ENCODE data around the gene GPR87.
A peak's percentile ranks its signal among the peaks of the same experiment; 100 is the strongest.

The GPR87 gene, protein sequence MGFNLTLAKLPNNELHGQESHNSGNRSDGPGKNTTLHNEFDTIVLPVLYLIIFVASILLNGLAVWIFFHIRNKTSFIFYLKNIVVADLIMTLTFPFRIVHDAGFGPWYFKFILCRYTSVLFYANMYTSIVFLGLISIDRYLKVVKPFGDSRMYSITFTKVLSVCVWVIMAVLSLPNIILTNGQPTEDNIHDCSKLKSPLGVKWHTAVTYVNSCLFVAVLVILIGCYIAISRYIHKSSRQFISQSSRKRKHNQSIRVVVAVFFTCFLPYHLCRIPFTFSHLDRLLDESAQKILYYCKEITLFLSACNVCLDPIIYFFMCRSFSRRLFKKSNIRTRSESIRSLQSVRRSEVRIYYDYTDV

DNA sequence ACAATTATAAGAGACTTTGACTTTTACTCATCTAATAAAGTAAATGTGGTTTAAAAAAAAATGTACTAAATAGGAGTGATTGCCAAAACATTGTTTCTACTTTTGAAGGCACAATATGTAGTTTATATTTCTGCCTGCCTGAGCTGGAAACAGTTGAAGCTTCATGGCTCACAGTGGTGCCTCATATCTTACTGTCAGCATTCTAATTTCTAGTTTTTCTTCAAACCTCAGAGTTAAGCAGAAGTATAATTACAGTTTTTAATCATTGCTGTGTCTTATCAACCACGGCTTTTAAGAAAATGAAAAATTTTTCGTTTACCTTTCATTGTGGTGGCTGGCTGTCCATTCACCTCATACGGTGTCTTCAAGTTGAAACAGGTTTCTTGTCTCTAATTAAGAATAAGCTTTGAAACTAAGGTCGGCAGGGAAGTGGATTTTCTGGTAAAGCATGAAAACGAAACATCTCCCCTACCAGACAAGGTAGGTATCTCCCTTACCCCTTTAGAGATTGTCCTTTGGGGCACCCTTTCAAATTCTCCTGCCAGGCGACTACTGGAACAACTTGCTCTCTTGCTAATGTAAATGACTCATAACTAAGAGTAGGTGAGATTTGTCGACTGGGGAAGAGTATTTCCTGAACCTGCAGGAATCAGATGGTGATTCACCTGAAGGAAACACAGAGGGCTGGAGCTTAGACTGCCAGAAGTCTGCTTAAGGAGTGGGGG, at the start of gene GPR87:
TSS of gene GPR87 (minus strand) at position 554 of the 725 bp plus-strand sequence. CDS start 16,720 bp downstream, outside the sequence.
- no peak for DNase-seq (ENCODE audit: low spot score)

DNA sequence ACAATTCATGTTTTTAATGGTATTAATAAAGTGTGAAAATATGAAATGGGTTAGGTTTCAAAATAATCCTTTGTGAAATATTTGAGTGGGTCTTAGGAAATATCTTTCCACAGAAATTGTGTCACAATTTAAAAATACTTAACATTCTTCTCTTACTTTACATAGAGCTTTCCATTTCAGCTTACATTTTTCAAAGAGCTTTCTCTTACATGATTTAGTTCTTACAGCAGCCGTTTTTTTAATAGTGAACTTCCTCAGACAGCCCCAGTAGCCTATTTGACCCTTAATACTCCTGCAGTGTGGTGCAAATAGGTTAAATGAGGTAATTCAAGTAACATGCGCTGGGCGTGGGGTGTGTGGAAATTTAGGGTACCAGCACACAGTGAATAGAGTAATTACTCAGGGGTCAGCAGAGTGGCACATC, 46.1 kb upstream of the GPR87 start:
- no peak for DNase-seq (ENCODE audit: low spot score)

DNA sequence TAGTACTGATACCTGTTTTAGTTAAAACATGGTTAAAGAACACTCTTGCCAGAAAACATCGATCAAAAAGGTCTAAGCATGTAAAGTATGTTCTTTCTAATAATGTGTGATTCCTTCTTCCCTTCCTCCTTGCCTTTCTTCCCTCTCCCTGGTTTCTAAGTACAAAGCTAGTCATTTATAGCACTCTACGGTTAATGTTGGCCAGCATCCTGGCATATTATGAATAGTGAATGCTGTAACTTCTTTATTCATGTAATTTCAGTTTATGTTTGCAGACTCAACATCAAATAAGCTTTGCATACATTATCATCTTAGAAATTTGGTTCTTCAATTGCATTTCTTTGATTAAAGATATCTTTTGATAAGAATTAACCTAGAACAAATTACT, 40.8 kb upstream of the GPR87 start:
- DNase-seq (ENCODE audit: low spot score), result no peak

DNA sequence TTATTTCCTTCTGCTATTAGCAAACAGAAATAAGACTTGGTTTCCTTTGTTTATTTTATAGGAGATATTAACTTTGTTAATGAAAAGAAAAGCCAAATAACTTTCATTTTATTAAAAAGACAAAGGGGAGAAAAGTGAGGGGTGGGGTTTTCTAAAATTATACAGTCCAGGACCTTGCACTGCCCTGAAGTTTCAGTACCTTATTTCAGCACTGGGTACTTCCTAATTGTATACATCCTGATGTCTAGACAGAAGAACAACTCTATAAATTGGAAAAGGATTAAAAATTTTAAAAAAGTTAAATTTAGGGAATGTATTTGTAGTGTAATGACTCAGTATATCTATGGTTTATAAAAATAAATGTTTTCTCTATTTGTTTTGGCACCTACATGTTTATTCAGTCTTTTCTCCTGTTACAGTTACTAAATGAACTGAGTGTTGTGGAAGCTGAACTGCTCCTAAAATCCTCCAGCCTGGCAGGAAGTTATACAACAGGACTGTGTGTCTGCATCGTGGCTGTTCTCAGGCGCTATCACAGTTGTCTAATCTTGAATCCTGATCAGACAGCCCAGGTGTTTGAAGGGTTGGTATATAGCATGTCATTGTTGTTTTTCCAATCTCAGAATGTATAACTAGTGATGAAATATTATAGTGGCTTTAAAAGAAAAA, 40.3 kb upstream of the GPR87 start:
- no peak for DNase-seq (ENCODE audit: low spot score)

DNA sequence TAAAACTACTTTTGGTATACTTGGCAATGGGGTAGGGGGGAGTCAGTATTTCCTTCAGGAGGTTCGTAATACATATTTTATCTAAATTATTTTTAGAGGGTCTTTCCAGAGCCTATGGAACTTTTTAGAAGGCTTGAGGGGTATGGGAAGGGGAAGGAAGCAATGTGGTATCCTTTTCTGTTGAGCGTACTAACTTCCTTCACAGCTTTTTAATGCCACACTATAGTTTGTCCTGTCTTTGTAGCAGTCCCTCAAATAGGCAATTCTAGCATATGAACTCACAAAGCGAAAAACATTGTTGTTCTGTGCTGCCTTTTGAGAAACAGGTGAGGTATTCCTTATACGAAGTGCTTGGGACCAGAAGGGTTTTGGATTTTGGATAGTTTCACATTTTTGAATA, 35.0 kb upstream of the GPR87 start:
- DNase-seq (ENCODE audit: low spot score), result no peak

DNA sequence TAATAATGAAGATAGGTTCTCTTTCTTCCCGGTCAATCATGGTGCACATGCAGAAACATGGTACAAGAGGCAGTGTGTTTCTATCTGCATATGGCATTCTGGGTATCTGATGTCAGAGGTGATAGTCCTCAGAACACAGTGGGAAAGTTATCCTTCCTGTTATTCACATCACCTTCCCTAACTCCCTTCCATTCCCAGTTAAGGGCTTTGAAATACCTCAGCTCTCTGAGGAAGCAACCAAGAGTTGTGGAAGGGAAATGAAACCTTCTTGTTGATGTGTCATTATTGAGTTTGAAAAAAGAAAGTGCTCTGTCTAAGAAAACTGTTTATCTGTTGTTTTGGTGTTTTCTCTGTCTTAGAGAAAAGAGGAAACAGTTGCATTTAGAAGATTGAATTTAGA, 34.6 kb upstream of the GPR87 start:
- no peak for DNase-seq (ENCODE audit: low spot score)

DNA sequence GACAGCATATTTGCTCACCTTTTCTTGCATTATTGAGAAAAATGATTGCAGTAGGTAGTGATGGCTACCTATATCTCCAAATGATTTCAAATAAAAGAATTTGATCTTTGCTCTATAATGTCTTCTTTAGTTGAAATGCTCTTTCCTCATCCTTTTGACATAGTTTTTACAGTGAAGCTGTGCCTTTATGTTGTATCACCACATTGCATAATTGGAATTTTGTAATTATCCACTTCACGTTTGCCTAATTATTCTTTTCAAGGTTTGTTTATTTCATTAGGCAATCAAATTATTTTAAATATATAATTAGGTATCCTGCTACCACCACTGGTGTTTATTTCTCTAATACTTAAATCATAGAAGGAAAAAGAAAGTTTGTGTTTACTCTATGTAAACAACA, 34.0 kb upstream of the GPR87 start:
- no peak for DNase-seq (ENCODE audit: low spot score)

DNA sequence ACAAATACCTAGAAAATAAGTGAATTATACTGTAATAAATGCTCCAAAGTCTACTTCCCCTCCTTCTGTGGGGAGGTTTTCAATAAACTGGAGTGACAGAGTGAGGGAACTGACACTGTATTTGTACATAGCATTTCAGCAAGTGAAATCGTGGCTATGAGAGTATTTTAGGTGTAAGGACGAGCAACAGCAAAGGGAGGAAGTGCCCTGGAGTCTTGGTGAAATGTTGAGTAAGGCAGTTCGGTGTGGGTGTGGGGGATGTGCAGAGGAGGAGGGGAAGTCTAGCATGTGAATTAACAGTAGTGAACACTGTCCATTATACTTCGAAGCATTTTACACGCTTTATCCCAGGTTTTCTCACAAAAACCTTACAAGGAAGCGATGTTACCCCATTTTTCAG, 30.8 kb upstream of the GPR87 start:
- no peak for DNase-seq (ENCODE audit: low spot score)

DNA sequence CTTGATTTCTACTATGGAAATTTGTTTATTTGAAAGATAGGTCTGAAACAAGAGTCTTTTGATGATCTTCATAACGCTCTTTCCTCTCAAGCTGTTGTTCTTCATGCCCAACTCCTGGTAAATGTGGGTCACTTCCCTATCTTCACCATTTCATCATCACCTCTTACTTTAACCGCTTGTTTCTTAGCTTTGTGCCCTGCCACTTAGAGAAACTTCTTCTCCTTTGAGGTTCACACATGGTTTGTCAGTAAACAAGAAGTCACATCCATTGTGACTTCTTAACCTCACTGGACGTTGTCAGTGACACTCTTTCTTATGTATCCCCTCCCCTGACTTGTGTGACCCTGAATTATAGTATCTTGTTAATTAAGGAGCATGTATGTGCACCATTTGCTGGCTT, 29.7 kb upstream of the GPR87 start:
- no peak for DNase-seq (ENCODE audit: low spot score)

DNA sequence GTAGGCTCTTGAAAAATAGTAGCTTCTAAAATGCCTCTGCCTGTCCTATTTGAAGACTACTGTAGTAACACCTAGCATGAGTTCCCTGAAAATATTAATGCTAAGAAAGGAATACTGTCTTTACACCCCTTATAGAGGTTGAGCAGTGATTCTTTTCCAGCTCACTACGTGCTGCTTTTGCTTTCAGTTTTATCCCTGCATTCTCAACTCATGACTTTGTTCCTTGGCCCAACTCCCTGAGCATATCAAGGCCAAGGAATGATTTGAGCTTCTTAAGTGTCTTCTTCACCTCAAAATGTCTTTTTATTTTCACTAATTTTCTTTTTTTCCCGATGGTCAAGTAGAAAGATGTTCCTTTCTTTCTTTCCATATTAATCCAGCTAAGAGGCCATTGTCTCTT, 29.2 kb upstream of the GPR87 start:
- no peak for DNase-seq (ENCODE audit: low spot score)

DNA sequence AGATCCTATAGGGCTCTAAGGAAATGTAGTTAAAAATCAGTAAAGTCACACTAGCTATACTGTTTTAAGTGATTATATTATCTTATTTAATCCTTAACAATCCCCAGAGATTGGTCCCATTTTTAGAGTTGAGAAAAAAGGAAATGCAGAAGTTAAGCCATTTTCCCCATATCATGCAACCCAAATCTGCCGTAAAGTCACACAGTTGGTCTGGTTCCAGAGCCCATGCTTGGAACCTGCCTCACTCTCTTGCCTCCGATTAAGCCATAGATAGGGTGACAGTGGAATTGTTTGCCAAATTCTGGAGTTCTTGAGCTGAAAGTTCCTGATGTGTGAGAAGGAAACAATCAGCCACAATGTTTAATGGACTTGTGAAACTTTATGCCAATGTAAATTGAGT, 15.1 kb upstream of the GPR87 start:
- DNase-seq (ENCODE audit: low spot score), result no peak

DNA sequence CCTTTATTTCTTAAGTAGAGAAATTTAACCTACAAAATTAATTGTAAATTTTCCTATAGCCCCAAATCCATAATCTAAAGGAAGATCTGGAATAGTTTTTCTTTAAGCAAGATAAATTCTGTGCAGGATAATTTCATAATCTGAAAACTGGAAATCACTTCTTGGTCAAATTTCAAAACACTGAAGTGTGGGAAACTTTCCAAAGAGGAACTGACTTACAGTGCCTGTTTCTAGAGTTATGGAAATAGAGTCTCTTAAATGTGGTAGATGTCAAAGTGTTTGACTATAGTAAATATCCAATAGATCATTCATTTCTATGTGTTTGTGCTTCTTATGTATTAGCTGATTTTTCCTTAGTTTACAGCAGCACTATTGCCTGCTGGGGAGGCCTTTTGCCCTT, 14.3 kb upstream of the GPR87 start:
- no peak for DNase-seq (ENCODE audit: low spot score)

DNA sequence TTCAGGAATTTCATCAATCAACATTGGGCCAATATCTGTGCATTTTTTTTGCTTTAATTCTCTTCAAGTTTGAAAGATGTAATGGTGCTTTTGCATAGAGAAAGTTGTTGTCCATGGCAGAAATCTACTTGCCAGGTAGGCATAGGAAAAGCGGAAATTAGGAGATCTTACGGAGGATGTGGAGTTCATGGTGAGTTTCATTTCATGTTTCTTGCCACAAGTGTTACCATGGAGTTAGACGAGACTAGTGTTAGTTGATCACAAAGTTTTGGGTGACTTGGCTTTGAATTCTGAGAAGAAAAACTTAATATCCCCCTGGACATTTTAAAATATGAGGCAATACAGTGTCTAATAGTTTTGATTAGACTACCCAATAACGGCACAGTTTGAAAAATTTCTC, 13.8 kb upstream of the GPR87 start:
- no peak for DNase-seq (ENCODE audit: low spot score)

DNA sequence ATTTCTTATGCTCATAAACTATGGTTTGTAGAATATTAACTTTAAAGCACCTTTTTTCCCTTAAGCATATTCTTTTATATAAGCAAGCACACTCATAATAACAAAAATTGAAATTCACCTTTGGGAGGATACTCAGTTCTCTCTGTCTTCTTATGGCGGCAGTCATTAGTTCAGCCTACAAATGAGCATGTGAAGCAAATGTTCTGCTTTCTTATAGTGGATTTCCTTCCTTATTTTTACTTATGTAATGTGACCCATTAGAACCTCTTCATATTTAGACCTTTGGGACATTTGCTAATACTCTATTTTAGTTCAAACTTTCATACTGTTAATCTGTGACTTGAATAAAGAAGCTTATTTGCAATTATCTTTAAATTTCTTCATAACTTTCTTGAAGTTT, 12.7 kb upstream of the GPR87 start, which contains the start of gene P2RY13:
TSS of gene P2RY13 (minus strand) at position 187 of the 400 bp plus-strand sequence. CDS start at position 166, 21 bp downstream.
- DNase-seq (ENCODE audit: low spot score), result no peak

DNA sequence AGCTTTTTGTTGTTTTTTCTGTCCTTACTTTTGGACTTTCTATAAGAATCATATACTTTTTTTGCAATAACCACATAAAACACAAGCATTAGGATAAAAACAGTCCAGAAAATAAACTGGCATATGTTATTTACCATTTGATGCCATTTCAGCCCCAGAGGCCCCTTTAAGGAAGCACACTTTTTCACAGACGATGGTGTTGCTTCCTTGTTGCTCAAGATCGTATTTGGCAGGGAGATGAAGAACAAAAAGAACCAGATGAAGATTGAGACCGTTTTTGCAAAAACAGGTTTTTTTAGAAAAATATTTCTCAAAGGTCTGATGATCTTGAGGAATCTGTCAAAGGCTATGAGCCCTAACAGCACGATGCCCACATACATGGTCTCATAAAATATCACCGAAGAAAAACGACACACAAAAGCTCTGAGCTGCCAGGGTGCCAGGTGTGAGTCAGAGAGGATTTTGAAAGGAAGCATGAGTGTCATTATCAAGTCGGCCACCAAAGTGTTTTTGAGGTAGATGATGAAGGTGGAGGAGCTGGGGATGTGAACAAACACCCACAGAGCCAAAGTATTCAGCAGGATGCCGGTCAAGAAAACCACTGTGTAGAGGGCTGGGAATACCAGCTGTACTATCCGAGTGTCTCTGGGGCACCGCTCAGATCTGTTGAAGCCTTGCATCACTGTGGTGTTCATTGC, 11.8 kb upstream of the GPR87 start:
- DNase-seq (ENCODE audit: low spot score), result peak; percentile 8

DNA sequence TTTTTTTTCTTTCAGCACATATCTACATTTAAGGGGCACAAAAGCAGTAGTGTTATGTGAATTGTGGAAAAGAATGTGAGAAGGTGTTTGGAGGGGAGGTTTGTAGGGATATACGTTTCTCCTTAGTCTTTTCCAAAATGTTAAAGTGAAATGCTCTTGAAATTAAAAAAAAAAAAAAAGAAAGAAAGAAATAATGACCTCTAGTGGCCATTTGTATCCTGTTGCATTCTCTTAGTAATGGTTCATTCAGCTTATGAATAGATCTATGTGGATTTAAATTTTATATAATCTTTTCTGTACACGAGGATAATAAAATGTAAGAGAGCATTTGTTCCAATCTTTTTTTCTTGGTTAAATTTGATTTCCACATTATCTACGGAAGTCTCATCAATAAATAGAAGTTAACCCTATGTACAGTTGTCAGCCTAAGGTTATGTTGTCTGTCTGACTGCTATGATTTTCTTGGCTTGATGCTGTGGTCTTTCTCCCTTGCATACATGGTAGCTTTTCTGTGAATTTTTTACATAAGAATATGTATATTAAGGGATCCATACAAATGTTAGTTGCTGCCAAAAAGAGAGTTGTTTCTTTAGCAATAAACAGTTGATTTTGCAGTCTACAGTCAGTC, 11.1 kb upstream of the GPR87 start:
- peak; percentile 43 for DNase-seq (ENCODE audit: low spot score)

DNA sequence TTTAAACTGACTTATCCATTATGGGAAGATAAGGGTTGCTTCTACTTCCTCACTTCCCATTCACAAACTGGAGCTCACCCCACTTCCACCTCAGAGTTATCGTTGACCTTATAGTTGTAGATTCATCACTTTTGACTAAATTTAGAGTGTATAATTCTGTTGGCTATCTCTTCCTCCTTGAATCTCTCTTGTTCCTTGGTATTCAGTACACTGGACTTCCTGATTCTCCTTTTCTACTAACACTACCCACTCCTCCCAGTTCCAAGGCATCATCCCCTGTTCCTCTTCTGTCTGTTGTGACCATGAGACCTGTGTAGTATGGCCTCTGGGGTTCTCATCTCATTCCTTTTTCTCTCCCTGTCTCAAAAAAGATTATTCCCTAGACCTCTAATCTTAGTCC, 5.9 kb upstream of the GPR87 start:
- no peak for DNase-seq (ENCODE audit: low spot score)

DNA sequence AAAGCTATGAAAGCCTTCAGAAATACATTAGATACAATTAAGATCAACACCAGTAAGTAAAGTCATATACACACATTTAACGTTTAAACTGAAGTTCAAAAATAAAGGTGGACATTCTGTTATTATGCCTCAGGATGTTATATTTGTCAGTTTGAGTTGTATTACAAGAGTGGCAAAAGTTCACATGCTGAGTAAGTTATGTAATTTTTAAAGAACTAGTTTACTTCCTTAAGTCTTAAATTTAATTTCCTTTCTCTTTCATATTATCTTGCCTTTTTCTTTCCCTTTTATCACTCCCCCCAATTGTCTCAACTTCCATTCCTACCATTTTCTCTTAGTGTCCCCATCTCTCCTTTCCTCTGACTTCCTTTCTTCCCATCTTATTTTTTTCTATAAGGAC, 4.9 kb upstream of the GPR87 start:
- no peak for DNase-seq (ENCODE audit: low spot score)

DNA sequence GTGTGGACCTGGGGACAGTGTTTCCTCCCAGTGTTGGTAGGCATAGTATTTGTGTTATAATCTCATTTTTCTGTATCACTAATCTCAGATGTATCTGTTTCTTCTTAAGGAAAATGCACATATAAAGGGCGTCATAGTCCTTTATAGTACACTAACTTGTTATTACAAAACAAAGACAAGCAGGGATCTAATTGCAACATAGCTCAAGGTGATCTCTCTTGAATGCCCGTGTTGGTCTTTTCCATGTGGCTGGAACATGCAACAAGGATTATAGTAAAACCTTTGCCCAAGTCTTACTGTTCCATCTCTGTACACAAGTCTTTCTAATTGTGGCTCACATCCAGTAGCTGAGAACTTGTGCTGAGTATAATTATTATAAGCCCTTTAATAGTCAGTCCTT, 3.5 kb upstream of the GPR87 start:
- DNase-seq (ENCODE audit: low spot score), result no peak

DNA sequence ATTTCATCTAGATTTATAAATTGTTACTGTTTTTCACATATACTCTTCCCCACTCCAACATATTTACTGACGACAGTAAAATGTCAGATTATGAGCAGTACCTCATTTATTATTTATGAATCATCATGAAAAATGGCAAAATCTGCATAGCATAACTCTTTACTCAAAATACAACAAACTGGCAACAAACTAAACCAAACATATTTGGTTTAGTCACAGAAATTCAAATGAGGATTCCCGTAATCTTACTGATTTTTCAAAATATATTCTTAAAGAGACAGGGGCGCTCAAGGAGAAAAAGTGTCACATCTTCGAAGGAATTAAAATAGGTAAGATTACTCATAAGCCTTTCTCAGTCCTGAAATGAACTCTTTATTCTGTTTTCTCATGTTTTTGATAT, 3.0 kb upstream of the GPR87 start:
- DNase-seq (ENCODE audit: low spot score), result no peak

DNA sequence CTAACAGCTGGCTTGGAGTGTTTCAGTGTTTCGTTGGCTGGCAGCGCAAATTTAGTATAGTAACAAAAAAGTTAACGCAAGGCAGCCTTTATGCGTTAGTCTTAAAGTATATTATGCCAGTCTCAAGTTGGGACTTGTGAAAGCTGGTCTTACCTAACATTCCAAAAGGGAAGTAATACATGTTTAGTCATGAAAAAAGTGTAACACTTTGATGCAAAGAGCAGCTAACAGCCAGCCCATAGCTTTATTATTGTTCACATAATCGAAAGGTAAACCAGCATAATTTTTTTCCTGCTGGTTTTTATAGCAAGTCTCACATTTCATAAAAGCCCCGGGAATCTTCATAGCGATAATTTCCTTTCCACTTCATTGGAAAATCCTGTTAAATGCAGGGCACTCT, 2.4 kb upstream of the GPR87 start:
- no peak for DNase-seq (ENCODE audit: low spot score)

DNA sequence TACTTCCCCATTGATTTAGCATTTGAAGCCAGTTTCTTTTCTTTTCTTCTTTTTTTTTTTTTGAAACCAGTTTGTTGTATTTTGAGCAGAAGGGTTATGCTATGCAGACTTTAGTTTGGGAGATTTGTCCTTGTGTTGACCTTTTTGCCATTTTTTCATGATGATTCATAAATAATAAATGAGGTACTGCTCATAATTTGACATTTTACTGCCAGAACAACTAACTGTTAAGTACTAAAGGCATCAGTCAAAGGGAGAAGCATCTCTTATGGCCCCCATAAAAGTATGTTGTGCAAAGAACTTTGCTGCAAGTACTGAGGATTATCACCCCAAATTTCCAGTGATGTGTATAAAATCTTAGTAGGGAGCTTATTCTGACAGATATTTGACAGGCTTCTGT, 1.7 kb upstream of the GPR87 start:
- no peak for DNase-seq (ENCODE audit: low spot score)
